WTC11 (cell line): ENCODE results near the gene TRAPPC4. TPM values are rescaled to one million over a fixed set of nuclear protein-coding genes. Genes with fewer than 3 reads are reported as not detected.

Source experiments
- ATAC-seq: fragments of 200-7000 bp; cut with Tn5 transposase; 2 replicates; pipeline ENCODE4 v1.10.0; 2021; ENCODE audit warnings: mild to moderate bottlenecking, moderate library complexity
- CTCF ChIA-PET: fragments of 300-600 bp; sonication (Branson Sonifier 250); formaldehyde crosslinking; loops from one replicate; lab custom pipeline; 2021; ENCODE audit warnings: antibody characterized with exemption; lab: Charles Lee
- POLR2A ChIA-PET: fragments of 350-600 bp; sonication (Branson Sonifier 250); formaldehyde crosslinking; loops from one replicate; lab custom pipeline; 2021; ENCODE audit warnings: antibody characterized with exemption; lab: Charles Lee
- DNase-seq: peaks from one replicate; pipeline ENCODE4 v3.0.0; 2021; ENCODE audit warnings: low spot score
- H3K27ac Mint-ChIP-seq: 2 replicates; pipeline ENCODE4 v1.8.0; 2021; ENCODE audit warnings: mixed read lengths
- H3K27me3 Mint-ChIP-seq: 2 replicates; pipeline ENCODE4 v1.8.0; 2021; ENCODE audit warnings: low read depth, mild to moderate bottlenecking, moderate library complexity, mixed read lengths
- H3K36me3 Mint-ChIP-seq: 2 replicates; pipeline ENCODE4 v1.8.0; 2021; ENCODE audit warnings: mixed read lengths
- H3K4me1 Mint-ChIP-seq: 2 replicates; pipeline ENCODE4 v1.8.0; 2022; ENCODE audit warnings: mixed read lengths
- H3K4me3 Mint-ChIP-seq: 2 replicates; pipeline ENCODE4 v1.8.0; 2021; ENCODE audit warnings: mild to moderate bottlenecking, moderate library complexity, mixed read lengths
- H3K9me3 Mint-ChIP-seq: 2 replicates; pipeline ENCODE4 v1.8.0; 2021; ENCODE audit warnings: mixed read lengths
- AR ChIP-seq: fragments of 250-450 bp; sonication (Bioruptor Pico); IDR thresholded peaks from 2 replicates; pipeline ENCODE4 v1.9.0; 2021; ENCODE audit warnings: mild to moderate bottlenecking
- ARID4B ChIP-seq: sonication (generic); formaldehyde crosslinking; IDR thresholded peaks from 2 replicates; pipeline ENCODE4 v1.8.0; 2023; ENCODE audit warnings: missing genetic modification reagents, mild to moderate bottlenecking, borderline replicate concordance
- ELF4 ChIP-seq: sonication (generic); formaldehyde crosslinking; IDR thresholded peaks from 2 replicates; pipeline ENCODE4 v1.8.1; 2022; ENCODE audit warnings: low read depth, mild to moderate bottlenecking, moderate library complexity, missing genetic modification reagents
- EMX1 ChIP-seq: fragments of 250-450 bp; sonication (Bioruptor Pico); IDR thresholded peaks from 2 replicates; pipeline ENCODE4 v1.8.0; 2021; ENCODE audit warnings: mild to moderate bottlenecking
- ETV6 ChIP-seq: sonication (generic); formaldehyde crosslinking; IDR thresholded peaks from 2 replicates; pipeline ENCODE4 v1.8.1; 2022; ENCODE audit warnings: mild to moderate bottlenecking, missing genetic modification reagents
- FOXP1 ChIP-seq: sonication (generic); formaldehyde crosslinking; IDR thresholded peaks from 2 replicates; pipeline ENCODE4 v1.8.0; 2022; ENCODE audit warnings: missing genetic modification reagents, mild to moderate bottlenecking, moderate library complexity, borderline replicate concordance
- GRHL2 ChIP-seq: fragments of 250-450 bp; sonication (Bioruptor Pico); IDR thresholded peaks from 2 replicates; pipeline ENCODE4 v1.8.0; 2022; ENCODE audit warnings: mild to moderate bottlenecking, moderate library complexity; ENCODE audit not compliant: insufficient replicate concordance, severe bottlenecking
- JAZF1 ChIP-seq: fragments of 250-450 bp; sonication (Bioruptor Pico); IDR thresholded peaks from 2 replicates; pipeline ENCODE4 v1.9.0; 2021; ENCODE audit warnings: moderate library complexity, mild to moderate bottlenecking, inconsistent platforms
- KAT7 ChIP-seq: sonication (generic); formaldehyde crosslinking; IDR thresholded peaks from 2 replicates; pipeline ENCODE4 v1.8.1; 2023; ENCODE audit warnings: missing genetic modification reagents, mild to moderate bottlenecking, borderline replicate concordance
- NR1H2 ChIP-seq: sonication (generic); formaldehyde crosslinking; IDR thresholded peaks from 2 replicates; pipeline ENCODE4 v1.9.0; 2021; ENCODE audit warnings: mild to moderate bottlenecking, moderate library complexity, missing genetic modification reagents
- NR3C1 ChIP-seq: sonication (generic); formaldehyde crosslinking; conservative IDR thresholded peaks from 2 replicates; pipeline ENCODE4 v1.8.1; 2023; ENCODE audit warnings: low read depth, mild to moderate bottlenecking, missing genetic modification reagents
- OVOL2 ChIP-seq: fragments of 250-450 bp; sonication (Bioruptor Pico); IDR thresholded peaks from 2 replicates; pipeline ENCODE4 v1.9.0; 2021; ENCODE audit warnings: mild to moderate bottlenecking, borderline replicate concordance
- RELA ChIP-seq: sonication (generic); formaldehyde crosslinking; IDR thresholded peaks from 2 replicates; pipeline ENCODE4 v1.8.1; 2022; ENCODE audit warnings: missing genetic modification reagents, mild to moderate bottlenecking, borderline replicate concordance
- TCF7 ChIP-seq: sonication (generic); formaldehyde crosslinking; IDR thresholded peaks from 2 replicates; pipeline ENCODE4 v1.8.0; 2022; ENCODE audit warnings: mild to moderate bottlenecking, low read depth, missing genetic modification reagents, moderate library complexity
- ZNF219 ChIP-seq: sonication (generic); formaldehyde crosslinking; IDR thresholded peaks from 2 replicates; pipeline ENCODE4 v1.8.0; 2023; ENCODE audit warnings: missing genetic modification reagents, mild to moderate bottlenecking, borderline replicate concordance
- ZNF263 ChIP-seq: sonication (generic); formaldehyde crosslinking; IDR thresholded peaks from 2 replicates; pipeline ENCODE4 v1.8.1; 2022; ENCODE audit warnings: low read depth, mild to moderate bottlenecking, moderate library complexity, missing genetic modification reagents
- ZNF281 ChIP-seq: sonication (generic); formaldehyde crosslinking; IDR thresholded peaks from 2 replicates; pipeline ENCODE4 v1.8.0; 2023; ENCODE audit warnings: mild to moderate bottlenecking, missing genetic modification reagents
- total RNA-seq: library from RNA; stranded (reverse); gene quantifications from 3 replicates; pipeline ENCODE4 v1.2.3, GENCODE V29; 2021
- TF ChIP-seq, protein P1 (sequence below): sonication (generic); formaldehyde crosslinking; IDR thresholded peaks from 2 replicates; pipeline ENCODE4 v1.8.1; 2022; ENCODE audit warnings: mild to moderate bottlenecking, missing genetic modification reagents, moderate library complexity, borderline replicate concordance

Gene TRAPPC4
- total RNA-seq, 1 experiment from 2014 or later: 75.7 TPM

- TF ChIP-seq ZNF281 (CRISPR knock-in tag) (no peak), ZNF219 (CRISPR knock-in tag) (no peak), ZNF263 (CRISPR knock-in tag) (no peak), TCF7 (CRISPR knock-in tag) (no peak)
Observed at GRCh38 chr11:119021631-119022030, 3.1 kb downstream of the TRAPPC4 start (continued).

DNA sequence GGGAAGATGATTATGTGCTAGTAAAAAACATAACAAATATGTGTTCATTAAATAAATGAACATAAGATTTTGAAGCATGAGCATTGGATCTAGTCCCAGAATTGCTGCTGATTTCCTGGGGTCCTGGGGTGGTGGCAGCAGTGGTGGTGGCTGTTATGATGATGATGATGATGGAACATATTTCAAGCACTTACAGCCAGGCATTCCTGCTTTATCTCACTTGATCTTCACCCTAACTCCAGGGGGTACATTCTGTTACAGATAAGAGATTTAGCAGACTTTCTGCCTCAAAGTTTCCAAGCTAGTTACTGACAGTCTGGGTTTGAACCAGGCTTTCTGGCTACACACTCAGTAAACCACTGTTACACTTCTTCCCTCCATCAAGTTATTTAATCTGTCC lies 5.2 kb downstream of the TRAPPC4 start:
- H3K36me3 Mint-ChIP-seq: peaks cover 56% of the 10 kb centered on the region
- H3K27ac Mint-ChIP-seq: peak overlapping the region; percentile 17; the same call in 1 of the 2 replicates

More for the DNA sequence above, 5.2 kb downstream of the TRAPPC4 start:
- Mint-ChIP-seq H3K4me3 (no peak overlapping the region), H3K27me3 (no peaks in the 10 kb centered on the region), H3K9me3 (no peaks in the 10 kb centered on the region), H3K4me1 (peaks cover 13% of the 10 kb centered on the region)
- ChIA-PET POLR2A (no interaction called here), CTCF (interaction anchor here (0.6 to 0.7 kb wide), 2 partner anchors 96 to 121 kb away, joined by 3 read pairs; no protein-coding TSS in a partner anchor)
- TF ChIP-seq RELA (CRISPR knock-in tag) (no peak), ELF4 (CRISPR knock-in tag) (no peak), NR3C1 (CRISPR knock-in tag) (no peak), ETV6 (CRISPR knock-in tag) (no peak), ARID4B (CRISPR knock-in tag) (no peak), NR1H2 (CRISPR knock-in tag) (no peak), JAZF1 (no peak), FOXP1 (no peak), KAT7 (CRISPR knock-in tag) (no peak), OVOL2 (CRISPR knock-in tag) (no peak), AR (CRISPR knock-in tag) (no peak), EMX1 (no peak), GRHL2 (CRISPR knock-in tag) (no peak)
- TF ChIP-seq, protein P1, sequence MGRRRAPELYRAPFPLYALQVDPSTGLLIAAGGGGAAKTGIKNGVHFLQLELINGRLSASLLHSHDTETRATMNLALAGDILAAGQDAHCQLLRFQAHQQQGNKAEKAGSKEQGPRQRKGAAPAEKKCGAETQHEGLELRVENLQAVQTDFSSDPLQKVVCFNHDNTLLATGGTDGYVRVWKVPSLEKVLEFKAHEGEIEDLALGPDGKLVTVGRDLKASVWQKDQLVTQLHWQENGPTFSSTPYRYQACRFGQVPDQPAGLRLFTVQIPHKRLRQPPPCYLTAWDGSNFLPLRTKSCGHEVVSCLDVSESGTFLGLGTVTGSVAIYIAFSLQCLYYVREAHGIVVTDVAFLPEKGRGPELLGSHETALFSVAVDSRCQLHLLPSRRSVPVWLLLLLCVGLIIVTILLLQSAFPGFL (CRISPR knock-in tag): no peak
- ATAC-seq (no peak), DNase-seq (no peak)
